Transverse colon (tissue), 4 donors: Measurements from ENCODE around the gene SDS. TPM values are rescaled to one million over a fixed set of nuclear protein-coding genes. Genes with fewer than 3 reads are reported as not detected.

ENCODE experiments used
- DNase-seq: peaks from one replicate; pipeline ENCODE4 v3.0.0-alpha.2; 2019
- H3K27ac ChIP-seq, 4 donors: fragments of 200-600 bp; sonication (generic); 2 replicates each; pipeline ENCODE4 v1.5.1; 2016 to 2018; ENCODE audit warnings: inconsistent platforms in 4 of 4
- H3K27me3 ChIP-seq: fragments of 200-600 bp; sonication (generic); 2 replicates; pipeline ENCODE4 v1.5.1; 2017; ENCODE audit warnings: inconsistent platforms
- H3K36me3 ChIP-seq, 4 donors: fragments of 200-600 bp; sonication (generic); 2 replicates each; pipeline ENCODE4 v1.5.1; 2017 to 2019; ENCODE audit warnings: inconsistent platforms in 4 of 4
- H3K4me1 ChIP-seq, 4 donors: fragments of 200-600 bp; sonication (generic); 2 replicates each; pipeline ENCODE4 v1.5.1; 2017 to 2020; ENCODE audit warnings: inconsistent platforms in 4 of 4
- H3K4me3 ChIP-seq, 4 donors: fragments of 200-600 bp; sonication (generic); 1 replicate in 1 of 4; 2 replicates in 3 of 4; pipeline versions ENCODE4 v1.5.1 to v1.6.1; 2017 to 2019; ENCODE audit warnings: inconsistent platforms in 4 of 4
- H3K9me3 ChIP-seq, 2 donors: fragments of 200-600 bp; sonication (generic); 2 replicates each; pipeline ENCODE4 v1.5.1; 2017 to 2019; ENCODE audit warnings: inconsistent platforms in 2 of 2
- EP300 ChIP-seq: sonication (generic); formaldehyde crosslinking; IDR thresholded peaks from one replicate; pipeline ENCODE4 v1.6.1; 2017; ENCODE audit warnings: antibody characterized with exemption, low read depth
- POLR2A ChIP-seq: fragments of 450-650 bp; IDR thresholded peaks from one replicate; pipeline ENCODE4 v1.6.1; 2016; ENCODE audit warnings: antibody characterized with exemption, mild to moderate bottlenecking, moderate library complexity
- POLR2AphosphoS5 ChIP-seq, 3 donors: sonication (generic); formaldehyde crosslinking; IDR thresholded peaks; one replicate each; pipeline ENCODE4 v1.6.1; 2016; ENCODE audit warnings: antibody characterized with exemption in 3 of 3
- WGBS, 2 donors: methylation state at CpG; one replicate each; pipeline ENCODE4 v1.1.5; 2018; ENCODE audit warnings: low coverage in 1 of 2; 5-methylcytosine and 5-hydroxymethylcytosine counted together
- in situ Hi-C, 4 donors: fragments of 200-750 bp; cut with MboI; loops; one replicate each; pipeline versions ENCODE4 v1.15.0 to v1.15.1; 2017; ENCODE audit warnings: low sequenced_read_pairs in 3 of 4, low pct_ligation_motif_present in 1 of 4, low pct_unique_long_range_greater_than_20kb in 1 of 4
- intact Hi-C: fragments of 100-400 bp; cut with DNase I; formaldehyde crosslinking; loops from one replicate; pipeline ENCODE4 v1.15.1; 2023; ENCODE audit warnings: low total_unique reads
- total RNA-seq, 4 donors: library from RNA; depleted of rRNA; stranded (reverse); fragments of >200 nt; gene quantifications; one replicate each; pipeline ENCODE4 v1.1.0, GENCODE V29; 2016
- TF ChIP-seq, protein P1 (sequence below), 5 experiments: fragments of 200-600 bp in 3 of 5; fragments of 450-650 bp in 2 of 5; sonication (generic) in 3 of 5; IDR thresholded peaks; 1 replicate in 2 of 5; 2 replicates in 3 of 5; pipeline ENCODE4 v1.5.1; 2016 to 2017; ENCODE audit warnings: antibody characterized with exemption in 5 of 5, inconsistent platforms in 3 of 5, mild to moderate bottlenecking in 2 of 5, moderate library complexity in 1 of 5

The SDS gene
- total RNA-seq, 4 donors from 2014 or later, result 1.2 to 7.1 (median 5.7) TPM; not detected in 1

- 11 to 36% methylated on average over 4 to 7 of the region's 7 CpGs for WGBS, 2 donors
- Histone ChIP-seq H3K27me3 (peaks cover 20% of the 10 kb centered on the region), H3K9me3 (no peaks in the 10 kb centered on the region), H3K27ac (no peak overlapping the region), H3K4me3 (no peak overlapping the region), H3K36me3 (no peaks in the 10 kb centered on the region), H3K4me1 (no peaks in the 10 kb centered on the region)
- no peak for TF ChIP-seq POLR2AphosphoS5 (IDR thresholded peaks at IDR 0.05)
- TF ChIP-seq, protein P1, sequence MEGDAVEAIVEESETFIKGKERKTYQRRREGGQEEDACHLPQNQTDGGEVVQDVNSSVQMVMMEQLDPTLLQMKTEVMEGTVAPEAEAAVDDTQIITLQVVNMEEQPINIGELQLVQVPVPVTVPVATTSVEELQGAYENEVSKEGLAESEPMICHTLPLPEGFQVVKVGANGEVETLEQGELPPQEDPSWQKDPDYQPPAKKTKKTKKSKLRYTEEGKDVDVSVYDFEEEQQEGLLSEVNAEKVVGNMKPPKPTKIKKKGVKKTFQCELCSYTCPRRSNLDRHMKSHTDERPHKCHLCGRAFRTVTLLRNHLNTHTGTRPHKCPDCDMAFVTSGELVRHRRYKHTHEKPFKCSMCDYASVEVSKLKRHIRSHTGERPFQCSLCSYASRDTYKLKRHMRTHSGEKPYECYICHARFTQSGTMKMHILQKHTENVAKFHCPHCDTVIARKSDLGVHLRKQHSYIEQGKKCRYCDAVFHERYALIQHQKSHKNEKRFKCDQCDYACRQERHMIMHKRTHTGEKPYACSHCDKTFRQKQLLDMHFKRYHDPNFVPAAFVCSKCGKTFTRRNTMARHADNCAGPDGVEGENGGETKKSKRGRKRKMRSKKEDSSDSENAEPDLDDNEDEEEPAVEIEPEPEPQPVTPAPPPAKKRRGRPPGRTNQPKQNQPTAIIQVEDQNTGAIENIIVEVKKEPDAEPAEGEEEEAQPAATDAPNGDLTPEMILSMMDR (IDR thresholded peaks at IDR 0.05), result no peak
- no peak for TF ChIP-seq EP300
- TF ChIP-seq POLR2A, result no peak
- no peak for DNase-seq
- in situ Hi-C loops, result loop anchor here in 2 of 4 donors (25.0 kb wide), 1 partner anchor 463 kb away; no protein-coding TSS in a partner anchor
- intact Hi-C loops, result no loop called here
Measured at GRCh38 chr12:113448873-113449272, 45.2 kb upstream of the SDS start.

DNA sequence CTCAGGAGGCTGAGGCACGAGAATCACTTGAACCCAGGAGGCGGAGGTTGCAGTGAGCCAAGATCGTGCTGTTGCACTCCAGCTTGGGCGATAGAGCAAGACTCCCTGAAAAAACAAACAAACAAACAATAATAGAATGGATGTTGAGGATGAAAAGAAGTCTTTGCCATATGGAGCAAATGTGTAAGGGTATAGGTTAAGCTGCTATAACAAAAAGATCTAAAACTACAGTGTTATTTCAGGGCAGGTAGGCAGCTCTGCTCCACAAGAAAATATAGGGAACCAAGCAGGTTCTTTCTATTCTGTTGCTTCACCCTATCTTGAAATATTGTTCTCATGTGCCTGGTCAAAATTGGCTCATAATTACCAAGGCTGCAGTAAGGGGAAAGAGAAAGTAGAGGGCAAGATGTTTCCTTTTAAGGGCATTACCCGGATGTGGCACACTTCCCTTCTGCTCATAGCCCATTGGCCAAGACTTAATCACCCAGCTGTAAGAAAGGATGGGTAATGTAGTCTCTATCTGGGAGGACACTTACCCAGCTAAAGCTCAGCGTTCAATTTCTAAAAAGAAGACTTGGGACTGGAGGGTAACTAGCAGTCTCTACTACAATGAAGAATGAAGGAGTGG lies 42.0 kb upstream of the SDS start:
- in situ Hi-C loops, result loop anchor here in 2 of 4 donors (25.0 kb wide), 1 partner anchor 467 kb away; no protein-coding TSS in a partner anchor
- H3K27me3 ChIP-seq, result peaks cover 20% of the 10 kb centered on the region

DNA sequence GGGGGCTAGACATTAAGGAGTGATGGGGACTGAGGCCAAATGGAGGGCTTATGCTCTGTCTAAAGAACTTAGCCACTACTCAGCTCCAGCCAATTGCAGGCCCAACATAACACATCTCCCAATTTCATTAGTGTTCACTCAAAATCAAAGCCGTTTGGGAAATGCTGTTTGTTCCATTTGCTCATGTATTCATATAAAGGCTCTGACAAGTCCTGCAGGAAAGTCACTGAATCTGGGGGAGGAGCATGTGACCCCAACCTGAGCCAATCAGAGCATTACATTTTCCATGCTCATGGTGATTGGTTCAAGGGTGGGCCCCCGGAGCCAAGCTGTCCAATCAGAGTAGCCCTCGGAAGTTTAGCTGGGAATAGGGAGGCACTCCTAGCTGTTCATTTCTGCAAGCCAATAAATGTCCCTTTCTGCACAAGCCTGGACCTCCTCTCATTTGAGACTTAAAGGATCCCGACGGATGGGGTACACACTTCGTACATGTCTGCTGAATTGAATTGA lies 39.4 kb upstream of the SDS start:
- in situ Hi-C loops (loop anchor here in 2 of 4 donors (25.0 kb wide), 1 partner anchor 469 kb away; no protein-coding TSS in a partner anchor), intact Hi-C loops (no loop called here)
- peaks cover 11% of the 10 kb centered on the region for H3K27me3 ChIP-seq
- no peak for DNase-seq
- no peaks in the 10 kb centered on the region for H3K4me1 ChIP-seq
- H3K4me3 ChIP-seq, result no peak overlapping the region
- H3K36me3 ChIP-seq, result no peaks in the 10 kb centered on the region
- TF ChIP-seq EP300, result no peak
- TF ChIP-seq, protein P1 (IDR thresholded peaks at IDR 0.05), result no peak
- no peak for TF ChIP-seq POLR2A
- TF ChIP-seq POLR2AphosphoS5 (IDR thresholded peaks at IDR 0.05), result no peak
- H3K9me3 ChIP-seq, result no peaks in the 10 kb centered on the region
- no peak overlapping the region for H3K27ac ChIP-seq
- 80 to 91% methylated on average over 2 to 6 of the region's 6 CpGs for WGBS, 2 donors

More for the DNA sequence above, 42.0 kb upstream of the SDS start:
- Histone ChIP-seq H3K9me3 (no peaks in the 10 kb centered on the region), H3K27ac (no peak overlapping the region), H3K4me3 (no peak overlapping the region), H3K4me1 (no peaks in the 10 kb centered on the region), H3K36me3 (no peaks in the 10 kb centered on the region)
- DNase-seq, result no peak
- WGBS, 2 donors, result 79 to 90% methylated on average over 4 to 6 of the region's 6 CpGs
- intact Hi-C loops, result no loop called here
- no peak for TF ChIP-seq POLR2A
- TF ChIP-seq POLR2AphosphoS5 (IDR thresholded peaks at IDR 0.05), result no peak
- TF ChIP-seq EP300, result no peak
- TF ChIP-seq, protein P1 (IDR thresholded peaks at IDR 0.05), result no peak

DNA sequence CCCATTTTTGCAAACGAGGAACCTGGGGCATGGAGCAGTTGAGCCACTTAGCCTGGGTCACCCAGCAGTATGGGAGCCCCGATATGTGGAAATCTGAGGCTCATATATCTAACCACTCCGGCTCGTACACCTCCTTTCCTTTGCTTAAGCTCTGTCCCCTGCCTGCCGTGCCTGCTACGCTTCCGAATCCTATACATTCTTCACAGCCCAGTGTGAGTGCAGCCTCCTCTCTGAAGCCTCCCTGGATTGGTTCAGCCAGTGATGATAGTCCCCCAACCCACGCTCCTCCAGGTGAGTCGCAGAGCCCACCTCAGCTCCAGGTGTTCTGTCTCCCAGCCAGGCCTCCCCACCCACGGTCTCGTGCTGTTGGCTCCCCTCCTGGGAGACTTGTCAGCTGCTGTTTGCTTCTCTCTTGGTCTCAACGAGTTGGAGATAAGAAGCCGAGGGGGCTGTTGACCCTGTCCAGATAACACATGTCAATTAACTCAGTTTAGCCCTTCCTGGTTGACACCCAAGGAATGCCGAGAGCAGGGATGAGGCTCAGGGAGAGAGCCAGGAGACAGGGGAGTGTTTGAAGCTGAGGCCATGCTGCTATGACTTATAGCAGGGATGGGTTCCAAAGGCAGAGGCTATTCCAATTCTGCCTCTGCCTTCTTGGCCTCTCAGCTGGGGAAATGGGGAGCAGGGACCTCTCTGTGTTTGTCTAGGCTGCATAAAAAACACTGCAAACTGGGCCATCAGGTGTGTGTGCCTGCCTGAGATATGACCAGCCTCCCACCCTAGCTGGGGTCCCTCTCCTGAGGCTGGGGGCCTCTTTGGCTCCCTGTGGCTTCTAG lies 37.5 kb upstream of the SDS start:
- no peak for DNase-seq
- Histone ChIP-seq H3K4me3 (no peak overlapping the region), H3K27ac (no peak overlapping the region), H3K4me1 (no peaks in the 10 kb centered on the region), H3K9me3 (no peaks in the 10 kb centered on the region), H3K36me3 (no peaks in the 10 kb centered on the region), H3K27me3 (peaks cover 2% of the 10 kb centered on the region)
- TF ChIP-seq POLR2A (no peak), EP300 (no peak), POLR2AphosphoS5 (IDR thresholded peaks at IDR 0.05) (no peak)
- TF ChIP-seq, protein P1 (IDR thresholded peaks at IDR 0.05), result no peak
- WGBS, 2 donors, result 56 to 75% methylated on average over 3 to 14 of the region's 14 CpGs
- in situ Hi-C loops (loop anchor here in 2 of 4 donors (25.0 kb wide), 1 partner anchor 471 kb away; no protein-coding TSS in a partner anchor), intact Hi-C loops (no loop called here)
